Measurements from ENCODE around the gene SAMHD1. TPM values are rescaled to one million over a fixed set of nuclear protein-coding genes. Genes with fewer than 3 reads are reported as not detected.

The SAMHD1 gene
- total and polyA plus RNA-seq, 2 of the 8 experiments (the other 6 are each of a cell fraction or from before 2014, with no cell fraction given) = 22.0 to 37.1 TPM

DNA sequence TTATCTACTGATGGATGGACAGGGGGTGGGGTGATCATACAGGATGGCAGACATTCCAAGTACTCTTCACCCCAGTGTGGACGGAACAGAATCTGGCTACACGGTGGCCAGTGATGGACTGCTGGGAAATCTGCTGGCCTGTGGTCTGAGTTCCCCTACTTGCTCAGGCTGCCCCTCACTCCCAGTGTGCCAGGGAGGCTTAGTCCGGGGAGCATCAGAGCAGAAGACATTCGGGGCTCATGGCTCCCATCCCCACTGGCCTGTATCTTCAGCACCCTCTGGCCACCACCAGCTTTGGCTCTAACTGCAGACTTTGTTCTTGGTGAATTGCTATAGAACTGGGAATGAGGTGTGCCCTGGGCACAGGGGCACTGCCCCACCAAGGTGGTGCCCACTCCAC lies 60.3 kb downstream of the SAMHD1 start (continued):
- TF ChIP-seq, protein P1, sequence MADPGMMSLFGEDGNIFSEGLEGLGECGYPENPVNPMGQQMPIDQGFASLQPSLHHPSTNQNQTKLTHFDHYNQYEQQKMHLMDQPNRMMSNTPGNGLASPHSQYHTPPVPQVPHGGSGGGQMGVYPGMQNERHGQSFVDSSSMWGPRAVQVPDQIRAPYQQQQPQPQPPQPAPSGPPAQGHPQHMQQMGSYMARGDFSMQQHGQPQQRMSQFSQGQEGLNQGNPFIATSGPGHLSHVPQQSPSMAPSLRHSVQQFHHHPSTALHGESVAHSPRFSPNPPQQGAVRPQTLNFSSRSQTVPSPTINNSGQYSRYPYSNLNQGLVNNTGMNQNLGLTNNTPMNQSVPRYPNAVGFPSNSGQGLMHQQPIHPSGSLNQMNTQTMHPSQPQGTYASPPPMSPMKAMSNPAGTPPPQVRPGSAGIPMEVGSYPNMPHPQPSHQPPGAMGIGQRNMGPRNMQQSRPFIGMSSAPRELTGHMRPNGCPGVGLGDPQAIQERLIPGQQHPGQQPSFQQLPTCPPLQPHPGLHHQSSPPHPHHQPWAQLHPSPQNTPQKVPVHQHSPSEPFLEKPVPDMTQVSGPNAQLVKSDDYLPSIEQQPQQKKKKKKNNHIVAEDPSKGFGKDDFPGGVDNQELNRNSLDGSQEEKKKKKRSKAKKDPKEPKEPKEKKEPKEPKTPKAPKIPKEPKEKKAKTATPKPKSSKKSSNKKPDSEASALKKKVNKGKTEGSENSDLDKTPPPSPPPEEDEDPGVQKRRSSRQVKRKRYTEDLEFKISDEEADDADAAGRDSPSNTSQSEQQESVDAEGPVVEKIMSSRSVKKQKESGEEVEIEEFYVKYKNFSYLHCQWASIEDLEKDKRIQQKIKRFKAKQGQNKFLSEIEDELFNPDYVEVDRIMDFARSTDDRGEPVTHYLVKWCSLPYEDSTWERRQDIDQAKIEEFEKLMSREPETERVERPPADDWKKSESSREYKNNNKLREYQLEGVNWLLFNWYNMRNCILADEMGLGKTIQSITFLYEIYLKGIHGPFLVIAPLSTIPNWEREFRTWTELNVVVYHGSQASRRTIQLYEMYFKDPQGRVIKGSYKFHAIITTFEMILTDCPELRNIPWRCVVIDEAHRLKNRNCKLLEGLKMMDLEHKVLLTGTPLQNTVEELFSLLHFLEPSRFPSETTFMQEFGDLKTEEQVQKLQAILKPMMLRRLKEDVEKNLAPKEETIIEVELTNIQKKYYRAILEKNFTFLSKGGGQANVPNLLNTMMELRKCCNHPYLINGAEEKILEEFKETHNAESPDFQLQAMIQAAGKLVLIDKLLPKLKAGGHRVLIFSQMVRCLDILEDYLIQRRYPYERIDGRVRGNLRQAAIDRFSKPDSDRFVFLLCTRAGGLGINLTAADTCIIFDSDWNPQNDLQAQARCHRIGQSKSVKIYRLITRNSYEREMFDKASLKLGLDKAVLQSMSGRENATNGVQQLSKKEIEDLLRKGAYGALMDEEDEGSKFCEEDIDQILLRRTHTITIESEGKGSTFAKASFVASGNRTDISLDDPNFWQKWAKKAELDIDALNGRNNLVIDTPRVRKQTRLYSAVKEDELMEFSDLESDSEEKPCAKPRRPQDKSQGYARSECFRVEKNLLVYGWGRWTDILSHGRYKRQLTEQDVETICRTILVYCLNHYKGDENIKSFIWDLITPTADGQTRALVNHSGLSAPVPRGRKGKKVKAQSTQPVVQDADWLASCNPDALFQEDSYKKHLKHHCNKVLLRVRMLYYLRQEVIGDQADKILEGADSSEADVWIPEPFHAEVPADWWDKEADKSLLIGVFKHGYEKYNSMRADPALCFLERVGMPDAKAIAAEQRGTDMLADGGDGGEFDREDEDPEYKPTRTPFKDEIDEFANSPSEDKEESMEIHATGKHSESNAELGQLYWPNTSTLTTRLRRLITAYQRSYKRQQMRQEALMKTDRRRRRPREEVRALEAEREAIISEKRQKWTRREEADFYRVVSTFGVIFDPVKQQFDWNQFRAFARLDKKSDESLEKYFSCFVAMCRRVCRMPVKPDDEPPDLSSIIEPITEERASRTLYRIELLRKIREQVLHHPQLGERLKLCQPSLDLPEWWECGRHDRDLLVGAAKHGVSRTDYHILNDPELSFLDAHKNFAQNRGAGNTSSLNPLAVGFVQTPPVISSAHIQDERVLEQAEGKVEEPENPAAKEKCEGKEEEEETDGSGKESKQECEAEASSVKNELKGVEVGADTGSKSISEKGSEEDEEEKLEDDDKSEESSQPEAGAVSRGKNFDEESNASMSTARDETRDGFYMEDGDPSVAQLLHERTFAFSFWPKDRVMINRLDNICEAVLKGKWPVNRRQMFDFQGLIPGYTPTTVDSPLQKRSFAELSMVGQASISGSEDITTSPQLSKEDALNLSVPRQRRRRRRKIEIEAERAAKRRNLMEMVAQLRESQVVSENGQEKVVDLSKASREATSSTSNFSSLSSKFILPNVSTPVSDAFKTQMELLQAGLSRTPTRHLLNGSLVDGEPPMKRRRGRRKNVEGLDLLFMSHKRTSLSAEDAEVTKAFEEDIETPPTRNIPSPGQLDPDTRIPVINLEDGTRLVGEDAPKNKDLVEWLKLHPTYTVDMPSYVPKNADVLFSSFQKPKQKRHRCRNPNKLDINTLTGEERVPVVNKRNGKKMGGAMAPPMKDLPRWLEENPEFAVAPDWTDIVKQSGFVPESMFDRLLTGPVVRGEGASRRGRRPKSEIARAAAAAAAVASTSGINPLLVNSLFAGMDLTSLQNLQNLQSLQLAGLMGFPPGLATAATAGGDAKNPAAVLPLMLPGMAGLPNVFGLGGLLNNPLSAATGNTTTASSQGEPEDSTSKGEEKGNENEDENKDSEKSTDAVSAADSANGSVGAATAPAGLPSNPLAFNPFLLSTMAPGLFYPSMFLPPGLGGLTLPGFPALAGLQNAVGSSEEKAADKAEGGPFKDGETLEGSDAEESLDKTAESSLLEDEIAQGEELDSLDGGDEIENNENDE (IDR thresholded peaks at IDR 0.05; ENCODE audit: insufficient replicate concordance, low read length) = no peak
- TF ChIP-seq ASH2L (IDR thresholded peaks at IDR 0.05; ENCODE audit: low read length) (no peak), TCF12 (IDR thresholded peaks at IDR 0.05; ENCODE audit: low read depth, low read length) (no peak), BRCA1 (IDR thresholded peaks at IDR 0.05; ENCODE audit: low read depth, low read length) (no peak), MAFK (IDR thresholded peaks at IDR 0.05; ENCODE audit: low read depth, low read length) (no peak), POLR2A (IDR thresholded peaks at IDR 0.05; ENCODE audit: control extremely low read depth in 1 of 2, low read depth in 2 of 2, low read length in 2 of 2) (no peak)
- TF ChIP-seq, protein P2, sequence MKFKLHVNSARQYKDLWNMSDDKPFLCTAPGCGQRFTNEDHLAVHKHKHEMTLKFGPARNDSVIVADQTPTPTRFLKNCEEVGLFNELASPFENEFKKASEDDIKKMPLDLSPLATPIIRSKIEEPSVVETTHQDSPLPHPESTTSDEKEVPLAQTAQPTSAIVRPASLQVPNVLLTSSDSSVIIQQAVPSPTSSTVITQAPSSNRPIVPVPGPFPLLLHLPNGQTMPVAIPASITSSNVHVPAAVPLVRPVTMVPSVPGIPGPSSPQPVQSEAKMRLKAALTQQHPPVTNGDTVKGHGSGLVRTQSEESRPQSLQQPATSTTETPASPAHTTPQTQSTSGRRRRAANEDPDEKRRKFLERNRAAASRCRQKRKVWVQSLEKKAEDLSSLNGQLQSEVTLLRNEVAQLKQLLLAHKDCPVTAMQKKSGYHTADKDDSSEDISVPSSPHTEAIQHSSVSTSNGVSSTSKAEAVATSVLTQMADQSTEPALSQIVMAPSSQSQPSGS (IDR thresholded peaks at IDR 0.05; ENCODE audit: low read length) = no peak
- TF ChIP-seq, protein P3, sequence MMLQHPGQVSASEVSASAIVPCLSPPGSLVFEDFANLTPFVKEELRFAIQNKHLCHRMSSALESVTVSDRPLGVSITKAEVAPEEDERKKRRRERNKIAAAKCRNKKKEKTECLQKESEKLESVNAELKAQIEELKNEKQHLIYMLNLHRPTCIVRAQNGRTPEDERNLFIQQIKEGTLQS (IDR thresholded peaks at IDR 0.05; ENCODE audit: insufficient read depth, low read depth, low read length) = no peak
- TF ChIP-seq, protein P4, sequence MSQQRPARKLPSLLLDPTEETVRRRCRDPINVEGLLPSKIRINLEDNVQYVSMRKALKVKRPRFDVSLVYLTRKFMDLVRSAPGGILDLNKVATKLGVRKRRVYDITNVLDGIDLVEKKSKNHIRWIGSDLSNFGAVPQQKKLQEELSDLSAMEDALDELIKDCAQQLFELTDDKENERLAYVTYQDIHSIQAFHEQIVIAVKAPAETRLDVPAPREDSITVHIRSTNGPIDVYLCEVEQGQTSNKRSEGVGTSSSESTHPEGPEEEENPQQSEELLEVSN (IDR thresholded peaks at IDR 0.05) = no peak
